ENCODE measurements around the gene SPOCK1. TPM values are rescaled to one million over a fixed set of nuclear protein-coding genes. Genes with fewer than 3 reads are reported as not detected.

The SPOCK1 gene
- total and polyA plus RNA-seq, 4 donors = 0.07 to 0.18 (median 0.17) TPM; not detected in 1

DNA sequence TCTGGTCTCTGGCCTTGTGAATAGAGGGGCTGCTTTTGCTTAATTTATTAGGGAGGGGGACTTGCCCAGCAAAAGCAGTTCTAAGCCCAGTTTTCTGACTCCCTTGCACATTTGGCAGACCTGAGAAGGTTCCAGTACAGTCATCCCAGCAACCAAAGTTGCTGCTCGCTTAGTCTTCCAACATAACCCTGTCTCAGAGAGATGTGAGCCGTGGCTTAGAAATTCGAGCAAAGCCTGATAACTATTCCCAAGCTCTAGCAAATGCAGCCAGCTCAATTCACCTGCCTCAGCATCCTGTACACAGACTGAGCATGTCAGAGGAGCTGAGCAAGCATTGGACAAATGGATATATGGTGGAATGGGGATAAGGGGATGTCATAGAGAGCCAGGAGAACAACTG lies 401.9 kb downstream of the SPOCK1 start:
- TF ChIP-seq JUND (IDR thresholded peaks at IDR 0.05) = no peak
- Histone ChIP-seq H3K27ac (ENCODE audit: low read depth in 1 of 2, low read length in 2 of 2) (no peak overlapping the region), H3K4me1 (ENCODE audit: control insufficient read depth in 4 of 4, insufficient read depth in 4 of 4, low read length in 3 of 4) (no peaks in the 10 kb centered on the region), H3K27me3 (ENCODE audit: control insufficient read depth in 4 of 4, insufficient read depth in 4 of 4, low read length in 3 of 4) (no peaks in the 10 kb centered on the region), H3K36me3 (ENCODE audit: control insufficient read depth in 4 of 4, insufficient read depth in 3 of 4, low read depth in 1 of 4, low read length in 3 of 4) (no peaks in the 10 kb centered on the region), H3K9ac (ENCODE audit: low read depth in 1 of 2, low read length in 2 of 2) (no peak overlapping the region), H3K9me3 (ENCODE audit: control insufficient read depth in 4 of 4, low read length in 3 of 4) (no peaks in the 10 kb centered on the region), H3K4me3 (ENCODE audit: low read depth in 1 of 3, low read length in 3 of 3) (no peak overlapping the region)
- DNase-seq (ENCODE audit: low spot score) = no peak
- WGBS = 78% methylated on average over 3 of the region's 3 CpGs

DNA sequence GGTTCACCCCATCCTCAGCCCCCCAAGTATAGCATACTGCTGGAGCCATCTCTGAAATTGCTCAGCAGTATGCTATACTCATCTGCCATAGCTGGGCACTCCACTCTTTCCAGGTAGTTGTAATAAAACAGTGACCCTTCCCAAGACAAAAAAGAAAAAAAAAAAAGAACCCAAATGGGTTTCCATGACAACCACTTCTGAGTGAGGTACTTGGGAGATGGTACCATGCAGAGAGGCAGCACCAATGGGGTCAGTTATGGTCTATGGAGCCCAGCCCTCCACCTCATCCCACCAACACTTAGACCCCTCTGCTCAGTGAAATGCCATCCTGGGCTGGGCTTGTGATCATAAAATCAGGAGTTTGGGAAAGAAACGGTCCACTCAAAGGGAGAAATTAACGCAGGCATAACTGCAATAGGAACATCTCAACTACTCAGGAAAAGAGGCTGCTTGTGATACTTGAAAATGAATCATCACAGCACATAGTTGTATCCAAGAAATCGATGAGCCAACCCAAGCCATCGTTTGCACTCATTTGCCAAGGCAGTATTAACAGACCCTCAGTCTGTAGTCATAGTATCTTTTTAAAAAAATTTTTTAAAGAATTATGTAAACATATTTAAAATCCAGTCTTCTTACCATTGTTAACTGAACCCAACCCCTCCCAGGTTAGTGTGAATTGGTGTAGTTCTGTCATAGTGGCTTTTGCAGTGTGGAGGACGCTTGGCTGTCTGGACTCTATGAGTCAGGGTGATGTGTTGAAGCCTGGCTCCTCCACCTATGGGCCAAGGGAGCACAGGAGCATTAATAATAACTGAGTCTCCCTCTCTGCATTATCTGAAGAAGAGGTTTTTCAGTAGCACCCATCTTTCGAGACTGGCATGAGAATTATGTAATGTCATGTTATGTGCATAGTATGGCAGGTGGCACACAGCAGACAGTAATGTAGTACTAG lies 402.7 kb downstream of the SPOCK1 start:
- TF ChIP-seq SP1 (IDR thresholded peaks at IDR 0.05) (no peak), FOXA1 (IDR thresholded peaks at IDR 0.05) (no peak), REST (IDR thresholded peaks at IDR 0.05) (no peak), RAD21 (IDR thresholded peaks at IDR 0.05) (no peak)
- TF ChIP-seq, protein P1, sequence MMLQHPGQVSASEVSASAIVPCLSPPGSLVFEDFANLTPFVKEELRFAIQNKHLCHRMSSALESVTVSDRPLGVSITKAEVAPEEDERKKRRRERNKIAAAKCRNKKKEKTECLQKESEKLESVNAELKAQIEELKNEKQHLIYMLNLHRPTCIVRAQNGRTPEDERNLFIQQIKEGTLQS (IDR thresholded peaks at IDR 0.05) = no peak
- TF ChIP-seq, protein P2, sequence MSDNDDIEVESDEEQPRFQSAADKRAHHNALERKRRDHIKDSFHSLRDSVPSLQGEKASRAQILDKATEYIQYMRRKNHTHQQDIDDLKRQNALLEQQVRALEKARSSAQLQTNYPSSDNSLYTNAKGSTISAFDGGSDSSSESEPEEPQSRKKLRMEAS (IDR thresholded peaks at IDR 0.05) = no peak
- no peaks in the 10 kb centered on the region for H3K27me3 ChIP-seq (ENCODE audit: control insufficient read depth in 4 of 4, insufficient read depth in 4 of 4, low read length in 3 of 4)
- H3K9ac ChIP-seq (ENCODE audit: low read depth in 1 of 2, low read length in 2 of 2) = no peak overlapping the region
- H3K9me3 ChIP-seq (ENCODE audit: control insufficient read depth in 4 of 4, low read length in 3 of 4) = no peaks in the 10 kb centered on the region
- no peaks in the 10 kb centered on the region for H3K4me1 ChIP-seq (ENCODE audit: control insufficient read depth in 4 of 4, insufficient read depth in 4 of 4, low read length in 3 of 4)
- DNase-seq (ENCODE audit: low spot score) = no peak
- WGBS = 80% methylated on average over 6 of the region's 6 CpGs
- H3K27ac ChIP-seq (ENCODE audit: low read depth in 1 of 2, low read length in 2 of 2) = no peak overlapping the region
- H3K4me3 ChIP-seq (ENCODE audit: low read depth in 1 of 3, low read length in 3 of 3) = no peak overlapping the region
- no peaks in the 10 kb centered on the region for H3K36me3 ChIP-seq (ENCODE audit: control insufficient read depth in 4 of 4, insufficient read depth in 3 of 4, low read depth in 1 of 4, low read length in 3 of 4)

GRCh38 chr5:137095597-137095996 lies 403.5 kb downstream of the SPOCK1 start:
- Histone ChIP-seq H3K36me3 (ENCODE audit: control insufficient read depth in 4 of 4, insufficient read depth in 3 of 4, low read depth in 1 of 4, low read length in 3 of 4) (no peaks in the 10 kb centered on the region), H3K9ac (ENCODE audit: low read depth in 1 of 2, low read length in 2 of 2) (no peak overlapping the region), H3K27ac (ENCODE audit: low read depth in 1 of 2, low read length in 2 of 2) (no peak overlapping the region), H3K27me3 (ENCODE audit: control insufficient read depth in 4 of 4, insufficient read depth in 4 of 4, low read length in 3 of 4) (no peaks in the 10 kb centered on the region), H3K4me1 (ENCODE audit: control insufficient read depth in 4 of 4, insufficient read depth in 4 of 4, low read length in 3 of 4) (no peaks in the 10 kb centered on the region), H3K9me3 (ENCODE audit: control insufficient read depth in 4 of 4, low read length in 3 of 4) (no peaks in the 10 kb centered on the region), H3K4me3 (ENCODE audit: low read depth in 1 of 3, low read length in 3 of 3) (no peak overlapping the region)
- no peak for DNase-seq (ENCODE audit: low spot score)
- TF ChIP-seq RXRA (IDR thresholded peaks at IDR 0.05) = no peak
- TF ChIP-seq, protein P1 (IDR thresholded peaks at IDR 0.05) = no peak
- TF ChIP-seq RAD21 (IDR thresholded peaks at IDR 0.05) = no peak
- TF ChIP-seq GABPA (IDR thresholded peaks at IDR 0.05 in 1 of 2, conservative IDR thresholded peaks at IDR 0.05 in 1 of 2) = no peak
- TF ChIP-seq ZBTB33 (IDR thresholded peaks at IDR 0.05) = no peak
- TF ChIP-seq HNF4G (IDR thresholded peaks at IDR 0.05) = no peak
